GM12878 (cell line): ENCODE results near the gene RNF186. TPM values are rescaled to one million over a fixed set of nuclear protein-coding genes. Genes with fewer than 3 reads are reported as not detected.

Experiments
- ATAC-seq: fragments of 200-7000 bp; cut with Tn5 transposase; 3 replicates; pipeline ENCODE4 v1.9.1; 2020; ENCODE audit warnings: mild to moderate bottlenecking, moderate library complexity
- BruUV-seq: library from RNA; stranded (reverse); fragments of 400-500 nt; replicated peaks from 2 replicates; lab custom pipeline; 2021; lab: Mats Ljungman, UMichigan
- CTCF ChIA-PET: fragments of 300-600 bp; sonication (Branson Sonifier 250); formaldehyde crosslinking; extraction: SDS; loops from one replicate; lab custom pipeline; 2021; ENCODE audit warnings: inconsistent platforms; lab: Yijun Ruan, JAX
- POLR2A ChIA-PET: fragments of 350-600 bp; formaldehyde crosslinking; extraction: SDS; loops from one replicate; lab custom pipeline; 2021; ENCODE audit warnings: inconsistent platforms; lab: Charles Lee
- RAD21 ChIA-PET: fragments of 300-600 bp; sonication (Branson Sonifier 250); formaldehyde crosslinking; loops from one replicate; lab custom pipeline; 2023; ENCODE audit warnings: antibody characterized with exemption; ENCODE audit not compliant: unreplicated experiment; lab: Charles Lee
- SMC1A ChIA-PET: fragments of 300-600 bp; sonication (Branson Sonifier 250); formaldehyde crosslinking; loops from one replicate; lab custom pipeline; 2023; ENCODE audit not compliant: unreplicated experiment, uncharacterized antibody; lab: Charles Lee
- DNase-seq: peaks from one replicate; pipeline ENCODE4 v3.0.0-alpha.2; 2011; ENCODE audit warnings: low read depth, low spot score
- FAIRE-seq: peaks from 3 replicates; lab custom pipeline; 2011; peaks lifted over from hg19 to GRCh38; lab: Jason Lieb, UNC
- H2AFZ ChIP-seq: 2 replicates; pipeline ENCODE4 v1.6.0; 2011; ENCODE audit warnings: low read depth, low read length, control low read depth; ENCODE audit not compliant: control insufficient read depth
- H3K27ac ChIP-seq: 2 replicates; pipeline ENCODE4 v1.5.1; 2011; ENCODE audit warnings: control low read depth; ENCODE audit not compliant: control insufficient read depth, insufficient read depth
- H3K27me3 ChIP-seq, 2 experiments: replicated peaks in 1 of 2; 2 replicates each; pipeline versions ENCODE4 v1.6.0 to v1.6.1; 2011; ENCODE audit warnings: low read length in 1 of 2; ENCODE audit not compliant: control insufficient read depth in 2 of 2, insufficient read depth in 2 of 2
- H3K36me3 ChIP-seq, 2 experiments: 2 replicates each; pipeline ENCODE4 v1.5.1; 2011; ENCODE audit warnings: low read length in 1 of 2; ENCODE audit not compliant: control insufficient read depth in 2 of 2, insufficient read depth in 2 of 2
- H3K4me1 ChIP-seq: 2 replicates; pipeline ENCODE4 v1.6.1; 2011; ENCODE audit warnings: mild to moderate bottlenecking, low read length, moderate library complexity, mixed read lengths; ENCODE audit not compliant: control insufficient read depth, insufficient read depth
- H3K4me2 ChIP-seq: 2 replicates; pipeline ENCODE4 v1.6.0; 2011; ENCODE audit warnings: control low read depth; ENCODE audit not compliant: control insufficient read depth, insufficient read depth
- H3K4me3 ChIP-seq: fragments of 200-600 bp; sonication (generic); 2 replicates; pipeline ENCODE4 v1.5.1; 2016
- H3K79me2 ChIP-seq: 2 replicates; pipeline ENCODE4 v1.6.0; 2011; ENCODE audit warnings: low read length; ENCODE audit not compliant: control insufficient read depth, insufficient read depth
- H3K9ac ChIP-seq: 2 replicates; pipeline ENCODE4 v1.8.0; 2011; ENCODE audit warnings: low read length, control low read depth, mixed read lengths; ENCODE audit not compliant: control insufficient read depth, insufficient read depth
- H3K9me3 ChIP-seq: replicated peaks from 3 replicates; pipeline ENCODE4 v1.5.1; 2011; ENCODE audit warnings: mild to moderate bottlenecking, low read length; ENCODE audit not compliant: control insufficient read depth, insufficient read depth
- H4K20me1 ChIP-seq: 2 replicates; pipeline ENCODE4 v1.6.0; 2011; ENCODE audit not compliant: control insufficient read depth, insufficient read depth
- DPF2 ChIP-seq: fragments of 450-650 bp; IDR thresholded peaks from 2 replicates; pipeline ENCODE4 v1.6.1; 2017; ENCODE audit warnings: mild to moderate bottlenecking
- EP300 ChIP-seq, 2 experiments: fragments of 150-350 bp in 1 of 2; IDR thresholded peaks; 2 replicates each; pipeline ENCODE4 v1.6.1; 2011 to 2012; ENCODE audit warnings: low read depth in 2 of 2, low read length in 2 of 2, borderline replicate concordance in 1 of 2, improper control_type of control experiment in 1 of 2, inconsistent platforms in 1 of 2; ENCODE audit not compliant: control insufficient read depth in 1 of 2
- FOXK2 ChIP-seq: fragments of 450-650 bp; IDR thresholded peaks from 2 replicates; pipeline ENCODE4 v1.6.1; 2017; ENCODE audit warnings: mild to moderate bottlenecking, moderate library complexity
- IKZF2 ChIP-seq, 2 experiments: fragments of 450-650 bp; IDR thresholded peaks; 2 replicates each; pipeline ENCODE4 v1.6.1; 2017; ENCODE audit warnings: mild to moderate bottlenecking in 2 of 2, moderate library complexity in 2 of 2
- LARP7 ChIP-seq: fragments of 450-650 bp; IDR thresholded peaks from 2 replicates; pipeline ENCODE4 v1.6.1; 2017; ENCODE audit warnings: mild to moderate bottlenecking
- NR2C2 ChIP-seq: IDR thresholded peaks from 2 replicates; pipeline ENCODE4 v1.6.1; 2011; ENCODE audit warnings: borderline replicate concordance, low read depth; ENCODE audit not compliant: control insufficient read depth, insufficient read length
- POLR2A ChIP-seq: IDR thresholded peaks from 2 replicates; pipeline ENCODE4 v1.6.1; 2011; ENCODE audit warnings: low read depth, mild to moderate bottlenecking, low read length
- RELA ChIP-seq: fragments of 450-650 bp; IDR thresholded peaks from 2 replicates; pipeline ENCODE4 v1.8.0; 2014; ENCODE audit warnings: borderline replicate concordance; ENCODE audit not compliant: partially characterized antibody
- ZNF217 ChIP-seq: fragments of 450-650 bp; IDR thresholded peaks from 2 replicates; pipeline ENCODE4 v1.6.1; 2017; ENCODE audit warnings: antibody characterized with exemption, mild to moderate bottlenecking
- WGBS: methylation state at CpG from one replicate; pipeline ENCODE4 v1.1.6; 2016; ENCODE audit warnings: low lambda C conversion rate; ENCODE audit not compliant: insufficient replicate concordance, insufficient coverage; ENCODE audit errors: missing lambda C conversion rate; 5-methylcytosine and 5-hydroxymethylcytosine counted together
- in situ Hi-C: fragments of 300-500 bp; cut with MboI; formaldehyde crosslinking; loops from 9 replicates; pipeline ENCODE4 v1.14.3; 2018; ENCODE audit warnings: mixed read lengths
- intact Hi-C: fragments of 100-400 bp; cut with micrococcal nuclease; formaldehyde crosslinking; loops from one replicate; pipeline ENCODE4 v1.14.2; 2022; ENCODE audit not compliant: unreplicated experiment
- polyA plus RNA-seq, 11 experiments: library from polyadenylated mRNA; depleted of rRNA in 4 of 11; unstranded in 6 of 11; stranded (reverse) in 5 of 11; fragments of >200 nt; fragmentation: Nextera tagmentation in 4 of 11; fragmentation: Illumina TruSeq in 1 of 11; extraction: Ambion mirVana in 4 of 11; extraction: Trizol in 1 of 11; gene quantifications; 1 replicate in 1 of 11; 2 replicates in 10 of 11; pipeline versions ENCODE4 v1.2.1 to v1.2.3, GENCODE V29; 2011 to 2016; ENCODE audit warnings: inconsistent platforms in 2 of 11, missing spikeins in 2 of 11, low read depth in 1 of 11
- total RNA-seq, 4 experiments: library from RNA; depleted of rRNA in 3 of 4; stranded (reverse); fragments of >200 nt in 3 of 4; fragmentation: Illumina TruSeq in 1 of 4; extraction: Trizol in 1 of 4; gene quantifications; 2 replicates each; pipeline versions ENCODE4 v1.2.1 to v1.2.3, GENCODE V29; 2013 to 2021
- TF ChIP-seq, protein P1 (sequence below): IDR thresholded peaks from 2 replicates; pipeline ENCODE4 v1.6.1; 2011; ENCODE audit warnings: borderline replicate concordance, low read depth, mild to moderate bottlenecking, moderate library complexity, low read length; ENCODE audit not compliant: insufficient read depth, poor library complexity, severe bottlenecking
- TF ChIP-seq, protein P2 (sequence below): fragments of 450-650 bp; IDR thresholded peaks from 2 replicates; pipeline ENCODE4 v1.6.1; 2017; ENCODE audit warnings: mild to moderate bottlenecking

Gene RNF186
- total and polyA plus RNA-seq, 10 of the 15 experiments (the other 5 are each of a cell fraction or from before 2014, with no cell fraction given): not detected

DNA sequence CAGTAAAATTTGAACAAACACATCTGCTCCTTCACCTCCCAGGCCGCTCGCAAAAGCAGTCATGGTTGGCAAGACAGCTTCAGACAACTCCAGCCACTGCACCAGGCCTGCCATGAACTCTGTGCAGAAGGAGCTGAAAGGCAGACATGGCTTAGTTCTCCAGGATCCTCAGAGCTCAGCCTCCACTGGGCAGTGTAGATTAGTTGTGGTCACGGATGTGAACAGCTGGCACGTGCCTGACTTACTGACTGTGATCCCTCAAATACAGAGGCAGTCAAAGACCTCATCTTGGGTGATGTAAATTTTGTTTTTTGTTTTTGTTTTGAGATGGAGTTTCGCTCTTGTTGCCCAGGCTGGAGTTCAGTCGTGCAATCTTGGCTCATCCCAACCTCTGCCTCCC, 43.7 kb downstream of the RNF186 start:
- Histone ChIP-seq H3K27ac (no peak overlapping the region), H3K79me2 (no peaks in the 10 kb centered on the region), H3K36me3 (peaks cover 0 to 3% of the 10 kb centered on the region in 2 experiments; a peak in 2 of 4 replicates), H2AFZ (no peak overlapping the region), H3K4me3 (no peak overlapping the region), H3K9ac (no peak overlapping the region), H4K20me1 (no peaks in the 10 kb centered on the region), H3K9me3 (no peaks in the 10 kb centered on the region), H3K4me2 (no peak overlapping the region), H3K4me1 (no peaks in the 10 kb centered on the region), H3K27me3 (no peaks in the 10 kb centered on the region)
- ChIA-PET SMC1A (no interaction called here), RAD21 (no interaction called here), POLR2A (no interaction called here), CTCF (interaction anchor here (0.6 to 0.9 kb wide), 2 partner anchors 13 to 62 kb away, joined by 3 to 4 read pairs; no protein-coding TSS in a partner anchor)
- FAIRE-seq: no peak
- TF ChIP-seq DPF2: no peak
- TF ChIP-seq LARP7: no peak
- TF ChIP-seq ZNF217: no peak
- no peak for TF ChIP-seq RELA
- no peak for TF ChIP-seq NR2C2
- in situ Hi-C loops: no loop called here
- intact Hi-C loops: no loop called here
- no TSS peak for BruUV-seq
- no peak for ATAC-seq
- WGBS: 99% methylated on average over 6 of the region's 6 CpGs
- DNase-seq: no peak

DNA sequence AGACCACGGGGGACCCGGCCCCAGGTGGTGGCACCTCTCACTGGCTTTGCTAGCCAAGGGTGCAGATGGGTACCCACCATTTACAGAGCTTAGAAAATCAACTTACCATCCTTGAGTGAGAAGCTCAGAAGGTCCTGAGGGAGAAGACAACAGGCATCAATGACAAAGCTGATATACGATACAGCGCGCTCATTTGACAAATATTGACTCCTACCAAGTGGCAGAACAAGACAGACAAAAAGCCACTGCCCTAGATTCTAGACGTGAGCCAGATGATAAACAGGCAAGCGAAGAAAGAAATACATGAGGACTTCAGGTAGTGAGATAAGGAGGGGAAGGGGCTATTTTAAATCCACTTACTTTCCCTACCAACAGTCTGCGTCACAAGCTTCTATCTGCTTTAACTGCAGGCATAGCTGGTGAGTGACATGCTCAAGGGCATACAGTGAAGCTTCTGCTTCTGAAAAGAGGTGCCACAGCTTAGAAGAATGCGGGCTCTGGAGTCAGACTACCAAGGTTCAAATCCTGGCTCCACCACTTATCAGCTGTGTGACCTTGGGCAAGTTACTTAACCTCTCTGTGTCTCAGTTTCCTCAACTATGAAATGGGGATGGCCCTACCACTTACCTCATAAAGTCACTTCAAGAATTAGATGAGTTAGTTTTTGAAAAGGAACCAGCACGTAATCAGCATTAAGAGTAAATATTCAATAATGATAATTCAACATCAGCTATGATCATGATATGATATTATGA, 44.5 kb downstream of the RNF186 start:
- SMC1A ChIA-PET: no interaction called here
- POLR2A ChIA-PET: no interaction called here
- Histone ChIP-seq H4K20me1 (no peaks in the 10 kb centered on the region), H3K9ac (no peak overlapping the region), H2AFZ (no peak overlapping the region), H3K79me2 (no peaks in the 10 kb centered on the region), H3K9me3 (no peaks in the 10 kb centered on the region), H3K4me1 (no peaks in the 10 kb centered on the region), H3K27ac (no peak overlapping the region), H3K36me3 (peaks cover 0 to 3% of the 10 kb centered on the region in 2 experiments; a peak in 2 of 4 replicates), H3K27me3 (no peaks in the 10 kb centered on the region), H3K4me3 (no peak overlapping the region), H3K4me2 (no peak overlapping the region)
- no TSS peak for BruUV-seq
- DNase-seq (no peak), ATAC-seq (no peak), FAIRE-seq (no peak)
- RAD21 ChIA-PET: no interaction called here
- CTCF ChIA-PET: interaction anchor here (0.9 to 1.4 kb wide), 2 partner anchors 9 to 13 kb away, joined by 3 to 4 read pairs; no protein-coding TSS in a partner anchor
- in situ Hi-C loops (no loop called here), intact Hi-C loops (no loop called here)
- 68% methylated on average over 10 of the region's 10 CpGs for WGBS
- no peak for TF ChIP-seq EP300 (IDR thresholded peaks at IDR 0.05; ENCODE audit: borderline replicate concordance in 1 of 2, control insufficient read depth in 1 of 2, low read depth in 2 of 2, low read length in 2 of 2)
- TF ChIP-seq, protein P1, sequence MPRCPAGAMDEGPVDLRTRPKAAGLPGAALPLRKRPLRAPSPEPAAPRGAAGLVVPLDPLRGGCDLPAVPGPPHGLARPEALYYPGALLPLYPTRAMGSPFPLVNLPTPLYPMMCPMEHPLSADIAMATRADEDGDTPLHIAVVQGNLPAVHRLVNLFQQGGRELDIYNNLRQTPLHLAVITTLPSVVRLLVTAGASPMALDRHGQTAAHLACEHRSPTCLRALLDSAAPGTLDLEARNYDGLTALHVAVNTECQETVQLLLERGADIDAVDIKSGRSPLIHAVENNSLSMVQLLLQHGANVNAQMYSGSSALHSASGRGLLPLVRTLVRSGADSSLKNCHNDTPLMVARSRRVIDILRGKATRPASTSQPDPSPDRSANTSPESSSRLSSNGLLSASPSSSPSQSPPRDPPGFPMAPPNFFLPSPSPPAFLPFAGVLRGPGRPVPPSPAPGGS: no peak
- TF ChIP-seq, protein P2, sequence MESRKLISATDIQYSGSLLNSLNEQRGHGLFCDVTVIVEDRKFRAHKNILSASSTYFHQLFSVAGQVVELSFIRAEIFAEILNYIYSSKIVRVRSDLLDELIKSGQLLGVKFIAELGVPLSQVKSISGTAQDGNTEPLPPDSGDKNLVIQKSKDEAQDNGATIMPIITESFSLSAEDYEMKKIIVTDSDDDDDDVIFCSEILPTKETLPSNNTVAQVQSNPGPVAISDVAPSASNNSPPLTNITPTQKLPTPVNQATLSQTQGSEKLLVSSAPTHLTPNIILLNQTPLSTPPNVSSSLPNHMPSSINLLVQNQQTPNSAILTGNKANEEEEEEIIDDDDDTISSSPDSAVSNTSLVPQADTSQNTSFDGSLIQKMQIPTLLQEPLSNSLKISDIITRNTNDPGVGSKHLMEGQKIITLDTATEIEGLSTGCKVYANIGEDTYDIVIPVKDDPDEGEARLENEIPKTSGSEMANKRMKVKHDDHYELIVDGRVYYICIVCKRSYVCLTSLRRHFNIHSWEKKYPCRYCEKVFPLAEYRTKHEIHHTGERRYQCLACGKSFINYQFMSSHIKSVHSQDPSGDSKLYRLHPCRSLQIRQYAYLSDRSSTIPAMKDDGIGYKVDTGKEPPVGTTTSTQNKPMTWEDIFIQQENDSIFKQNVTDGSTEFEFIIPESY: no peak
- TF ChIP-seq POLR2A: no peak
- no peak for TF ChIP-seq FOXK2
- no peak for TF ChIP-seq IKZF2 (IDR thresholded peaks at IDR 0.05)
